Stimulated activated CD8-positive, alpha-beta memory T cell treated with anti-CD3 and anti-CD28 coated beads, Interleukin-15, amount 100 ng/mL, for 48 hours (primary cell): ENCODE data around the gene ITPR2.
"Not testable (repeated sequence)": the region's sequence is repeated elsewhere in the genome, so short reads cannot be mapped to it uniquely, and the experiment has no call there.

ENCODE experiments used
- DNase-seq, 2 donors: peaks; one replicate each; pipeline ENCODE4 v3.0.0-alpha.2; 2020; ENCODE audit warnings: low read depth in 2 of 2

The ITPR2 gene

DNA sequence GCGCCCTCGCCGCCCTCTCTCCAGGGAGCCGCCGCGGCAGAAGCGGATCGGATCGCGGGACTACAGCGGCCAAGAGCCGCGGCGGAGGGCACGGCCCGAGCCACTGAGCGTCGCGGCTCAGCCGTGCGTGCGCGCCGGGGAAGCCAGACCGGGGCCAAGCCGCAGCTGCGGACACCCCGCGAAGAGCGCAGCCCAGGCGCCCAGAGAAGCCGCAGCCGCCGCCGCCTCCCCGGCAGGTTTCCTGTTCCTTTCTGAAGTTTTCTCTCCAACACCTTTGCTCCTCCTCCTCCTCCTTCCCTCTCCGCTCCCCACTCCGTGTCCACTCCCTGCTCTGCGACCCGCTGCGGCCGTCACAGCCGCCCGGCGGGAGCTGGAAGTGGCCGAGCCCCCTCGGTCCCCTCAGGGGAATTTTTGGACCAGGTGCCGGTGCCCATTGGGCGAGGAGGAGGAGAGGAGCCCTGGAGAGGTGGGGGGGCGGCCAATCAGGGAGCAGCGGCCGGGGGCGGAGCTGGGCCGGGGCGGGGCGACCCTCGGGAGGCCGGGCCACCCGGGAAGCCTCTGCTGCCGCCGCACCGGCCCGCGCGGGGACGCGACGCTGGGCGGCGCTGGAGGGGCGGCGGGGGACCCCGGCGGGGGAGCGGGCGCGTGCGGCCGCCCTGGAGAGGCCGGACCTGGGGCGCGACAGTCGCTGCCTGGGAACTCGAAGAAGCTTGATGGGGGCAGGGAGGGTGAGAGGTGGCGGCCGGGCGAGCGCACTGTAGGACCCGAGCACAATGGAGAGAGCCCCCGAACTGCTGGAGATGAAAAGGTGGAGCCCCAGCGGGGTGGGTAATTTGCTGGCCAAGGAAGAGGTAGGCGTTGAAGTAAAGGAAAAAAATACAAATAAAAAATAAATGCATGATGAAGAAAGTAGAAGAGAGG is at the start of gene ITPR2:
TSS of gene ITPR2 (minus strand) at position 373 of the 921 bp plus-strand sequence. CDS start 413 bp downstream, outside the sequence.
- DNase-seq, result peak; percentile 92 to 93

DNA sequence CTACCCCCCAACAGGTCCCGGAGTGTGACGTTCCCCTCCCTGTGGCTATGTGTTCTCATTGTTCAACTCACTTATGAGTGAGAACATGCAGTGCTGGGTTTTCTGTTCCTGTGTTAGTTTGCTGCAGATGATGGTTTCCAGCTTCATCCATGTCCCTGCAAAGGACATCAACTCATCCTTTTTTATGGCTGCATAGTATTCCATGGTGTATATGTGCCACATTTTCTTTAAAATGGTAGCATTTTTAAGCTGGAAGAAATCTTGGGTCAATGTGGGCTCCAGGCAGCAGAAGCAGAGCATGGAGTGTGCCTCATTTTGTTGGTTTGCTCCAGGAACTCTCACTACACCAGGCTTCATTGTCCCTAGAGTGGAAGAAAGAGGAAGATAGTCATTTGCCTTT is 47.6 kb upstream of the ITPR2 start:
- no peak for DNase-seq

DNA sequence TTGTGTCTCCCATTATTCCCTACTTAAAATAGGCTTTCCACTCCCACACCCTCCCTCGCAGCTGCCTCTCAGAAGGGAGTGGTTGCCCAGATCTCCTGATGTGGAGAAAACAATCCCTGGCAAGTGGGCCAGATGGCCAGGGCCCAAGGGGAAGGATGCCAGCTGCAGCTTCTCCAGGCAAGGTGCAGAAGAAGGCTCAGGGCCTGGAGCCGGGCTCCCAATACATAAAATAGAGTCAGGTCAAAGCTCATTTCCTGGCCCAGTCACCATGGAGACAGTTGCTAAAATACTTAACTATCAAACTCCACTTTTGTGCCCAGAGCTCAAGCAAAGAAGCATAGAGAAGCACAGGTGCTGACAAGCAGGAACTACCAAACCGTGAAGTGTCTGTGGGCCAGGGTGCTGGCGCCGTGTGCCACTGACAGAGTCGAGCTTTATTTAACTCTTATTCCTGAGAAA is 45.7 kb upstream of the ITPR2 start:
- DNase-seq, result no peak

DNA sequence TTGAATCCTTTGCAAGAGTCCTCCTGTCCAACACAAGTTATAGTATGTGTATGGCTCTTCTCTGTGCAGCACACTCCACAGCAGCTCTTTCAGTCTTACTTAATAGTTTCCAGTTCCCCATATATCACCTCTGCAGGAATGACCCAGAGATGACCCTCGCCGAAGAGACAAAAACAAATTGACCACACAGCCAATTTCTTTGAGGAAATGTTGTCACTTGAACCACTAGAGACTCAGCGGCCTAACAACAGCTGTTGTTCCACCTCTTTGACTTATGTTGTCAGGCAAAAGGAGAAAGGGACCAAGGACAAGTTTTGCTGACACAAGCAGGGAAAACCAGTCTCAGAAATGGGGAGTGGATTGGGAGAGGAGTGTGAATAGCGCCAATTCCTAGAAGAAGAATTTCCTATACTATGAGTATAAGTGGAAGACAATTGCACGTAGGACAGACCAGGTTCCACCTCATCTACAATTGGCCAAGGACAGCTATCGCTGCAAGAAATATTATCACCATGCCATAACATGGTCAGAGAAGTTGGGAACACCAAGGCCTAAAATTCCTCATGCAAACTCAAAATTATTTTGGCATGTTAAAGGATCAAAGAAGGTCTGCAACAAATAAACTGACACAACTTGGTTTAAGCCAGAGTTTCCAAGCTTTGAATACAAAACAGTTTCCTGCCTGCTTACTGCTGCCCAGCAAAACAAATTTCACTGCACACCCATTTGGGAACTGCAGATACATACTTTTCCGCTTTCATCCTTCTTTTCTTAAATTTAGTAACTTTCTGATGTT is 41.7 kb upstream of the ITPR2 start:
- DNase-seq, result no peak

DNA sequence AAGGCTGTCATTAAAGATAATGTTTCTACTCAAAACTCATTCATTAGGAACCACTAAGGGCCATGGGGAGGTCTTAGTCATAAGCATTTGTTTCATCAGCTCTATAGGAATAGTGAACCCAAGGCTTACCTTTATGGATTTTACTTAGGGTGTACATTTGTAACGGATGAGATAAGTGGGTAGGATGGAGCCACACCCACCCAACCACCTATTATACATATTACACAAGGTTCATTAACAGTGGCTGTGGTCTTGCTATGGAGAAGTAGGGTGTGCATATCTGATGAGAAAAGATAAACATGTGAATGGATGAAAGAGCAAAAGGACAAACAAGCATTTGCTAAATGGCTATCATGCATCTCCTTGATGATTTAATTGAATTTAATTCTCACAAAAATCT is 39.6 kb upstream of the ITPR2 start:
- DNase-seq, result no peak

DNA sequence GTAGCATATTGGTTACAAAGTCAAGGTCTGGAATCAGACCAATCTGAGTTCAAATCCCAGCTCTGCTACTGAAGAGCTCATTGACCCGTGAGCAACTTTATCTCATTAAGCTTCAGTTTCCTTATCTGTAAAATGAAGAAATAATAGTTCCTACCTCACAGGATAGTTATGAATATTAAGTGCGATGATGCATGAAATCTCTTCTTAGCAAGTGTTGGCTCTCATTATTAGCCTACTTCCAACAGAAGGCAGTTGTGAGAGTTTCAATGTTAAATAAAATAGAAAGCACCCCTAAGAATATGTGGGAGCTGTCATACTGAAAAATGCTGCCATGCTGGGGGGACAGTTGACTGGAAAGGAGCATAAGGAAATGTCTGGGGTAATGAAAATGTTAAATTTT is 39.0 kb upstream of the ITPR2 start:
- DNase-seq, result no peak

DNA sequence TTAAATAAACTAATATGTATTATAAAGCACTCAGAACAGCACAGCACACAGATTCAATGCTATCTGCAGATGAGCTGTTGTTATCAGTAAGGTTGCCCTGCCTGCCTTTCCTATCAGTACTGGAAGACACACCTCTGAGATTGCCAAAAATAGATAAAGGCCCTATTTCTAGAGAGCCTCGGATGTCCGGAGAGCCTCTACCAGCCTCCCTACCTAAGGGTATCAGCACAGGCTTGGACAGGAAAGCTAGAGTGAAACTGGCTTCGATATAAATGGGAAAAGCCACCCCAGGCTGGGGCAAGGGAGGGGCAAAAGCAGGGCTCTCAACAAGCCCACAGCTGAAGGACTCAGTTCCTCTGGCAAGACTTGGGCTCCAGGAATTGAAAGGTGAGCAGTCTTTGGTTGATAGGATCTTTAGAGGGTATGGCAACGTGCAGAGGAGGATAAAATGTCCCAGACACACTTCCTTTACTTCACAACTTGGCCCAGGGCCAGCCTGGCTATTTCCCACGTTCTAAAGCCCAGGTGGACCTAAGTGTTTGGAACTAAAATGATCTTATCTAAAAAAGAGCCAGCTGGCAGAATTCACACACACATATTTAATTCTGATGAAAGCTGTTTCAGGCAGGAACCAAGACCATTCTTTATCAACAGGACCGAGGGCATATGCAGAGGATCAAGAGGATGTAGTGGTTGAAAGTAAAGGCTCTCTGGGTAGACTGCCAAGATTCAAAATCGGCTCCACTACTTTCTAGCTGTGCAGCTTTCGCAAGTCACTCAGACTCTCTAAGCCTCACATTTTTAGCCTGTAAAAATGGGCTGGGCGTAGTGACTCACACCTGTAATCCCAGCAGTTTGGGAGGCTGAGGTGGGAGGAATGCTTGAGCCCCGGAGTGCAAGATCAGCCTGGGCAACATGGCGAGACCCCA is 37.8 kb upstream of the ITPR2 start:
- DNase-seq, result no peak

DNA sequence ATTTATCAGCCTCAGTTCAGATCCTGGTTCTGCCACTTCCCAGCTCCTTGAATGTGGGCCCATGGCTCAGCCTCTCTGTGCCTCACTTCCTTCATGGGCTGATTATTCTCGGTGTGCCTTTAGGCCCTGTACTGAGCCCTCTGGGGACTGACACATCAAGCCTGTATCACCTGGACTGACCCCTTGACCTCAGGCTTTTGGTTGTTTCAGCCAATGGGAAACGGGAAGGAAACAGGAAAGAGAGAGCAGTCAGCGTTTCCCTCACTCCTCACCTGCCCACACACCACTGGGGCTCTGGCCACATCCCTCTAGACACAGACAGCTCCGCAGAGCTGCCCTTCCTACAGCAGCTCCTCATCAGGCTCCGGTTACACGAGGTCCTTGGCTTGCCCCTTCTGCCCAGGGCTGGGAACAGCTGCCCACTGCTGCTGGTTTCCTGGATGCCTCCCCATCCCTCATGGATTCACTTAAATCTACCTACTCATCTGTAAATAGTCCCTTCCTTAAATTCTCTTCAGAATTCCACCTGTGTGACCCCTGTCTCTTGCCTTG is 37.0 kb upstream of the ITPR2 start:
- DNase-seq, result no peak

DNA sequence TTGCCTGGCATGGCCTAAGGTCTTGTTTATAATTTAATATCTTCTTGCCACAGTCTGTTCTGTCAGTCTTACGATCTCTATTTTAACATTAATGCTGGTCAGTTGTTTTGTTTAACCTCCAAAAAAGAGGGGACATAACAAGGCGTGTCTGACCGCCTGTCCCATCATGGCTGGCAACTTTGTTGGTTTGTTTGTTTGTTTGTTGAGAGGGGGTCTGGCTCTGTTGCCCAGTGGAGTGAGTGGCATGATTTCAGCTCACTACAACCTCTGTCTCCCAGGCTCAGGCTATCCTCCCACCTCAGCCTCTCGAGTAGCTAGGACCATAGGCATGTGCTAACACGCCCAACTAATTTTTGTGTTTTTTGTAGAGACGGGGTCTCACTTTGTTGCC is 36.1 kb upstream of the ITPR2 start:
- no peak for DNase-seq

DNA sequence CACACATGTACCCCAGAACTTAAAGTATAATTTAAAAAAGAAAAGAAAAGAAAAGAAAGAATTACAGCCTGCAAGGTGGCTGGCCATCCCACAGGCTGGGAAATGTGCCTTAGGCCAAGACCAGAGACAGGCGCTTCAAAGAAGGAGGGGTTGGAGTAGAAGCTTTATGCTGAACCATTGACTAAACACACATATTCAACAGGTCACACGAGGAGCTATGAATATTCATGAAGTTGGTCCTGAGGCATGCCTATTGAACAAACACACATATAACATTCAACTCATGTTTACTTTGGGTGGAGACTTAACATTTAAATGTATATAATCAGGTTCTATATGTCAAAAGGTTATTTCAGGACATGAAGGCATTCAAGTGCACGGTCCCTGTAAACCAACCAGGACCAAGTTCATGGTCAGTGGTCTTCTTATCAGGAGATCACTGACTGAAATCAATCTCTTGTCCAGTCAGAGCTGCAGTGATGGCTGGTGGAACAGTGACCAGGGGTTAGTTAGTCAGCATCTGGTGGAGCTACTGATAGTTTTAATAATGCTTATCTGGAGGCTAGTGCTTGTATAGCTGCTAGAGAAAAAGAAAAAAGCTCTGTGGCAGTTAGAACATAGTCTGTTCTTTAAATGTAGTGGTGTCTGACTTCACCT is 35.6 kb upstream of the ITPR2 start:
- DNase-seq, result no peak

DNA sequence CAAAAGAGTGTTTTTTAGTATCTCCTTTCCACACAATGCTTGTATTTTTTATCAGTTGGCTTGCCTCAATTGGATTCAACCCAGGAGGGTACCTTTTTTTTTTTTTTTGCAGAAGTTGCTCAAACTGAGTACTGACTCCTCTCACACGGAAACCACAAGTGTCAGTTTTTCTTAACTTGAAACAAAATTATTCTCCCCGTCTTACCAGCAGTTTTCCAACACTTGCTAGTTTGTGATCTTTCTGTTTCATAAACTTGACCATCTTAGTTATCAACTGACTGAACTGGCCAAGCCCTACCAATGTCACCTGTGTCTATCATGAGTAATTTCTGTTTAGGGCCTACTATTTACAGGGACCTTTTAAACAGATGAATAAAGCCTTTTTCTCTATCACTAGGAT is 34.1 kb upstream of the ITPR2 start:
- no peak for DNase-seq

DNA sequence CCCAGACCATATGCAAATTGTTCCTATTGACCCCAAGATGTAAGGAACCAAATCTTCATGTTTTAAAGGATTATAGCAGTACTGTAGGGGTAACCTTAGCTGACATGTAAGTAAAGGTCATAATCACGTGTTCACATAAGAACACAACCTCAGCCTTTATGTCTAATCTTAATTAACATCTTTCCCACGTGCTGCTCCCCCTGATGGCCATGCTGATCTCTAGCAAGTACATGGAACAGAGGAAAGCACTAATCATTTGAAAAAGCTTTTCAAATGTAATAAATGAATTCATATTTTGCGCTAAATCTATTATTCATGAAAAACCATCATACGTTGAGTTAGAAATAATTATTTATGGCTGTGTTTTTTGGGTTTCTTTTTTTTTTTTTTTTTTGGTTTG is 30.5 kb upstream of the ITPR2 start:
- DNase-seq, result no peak

DNA sequence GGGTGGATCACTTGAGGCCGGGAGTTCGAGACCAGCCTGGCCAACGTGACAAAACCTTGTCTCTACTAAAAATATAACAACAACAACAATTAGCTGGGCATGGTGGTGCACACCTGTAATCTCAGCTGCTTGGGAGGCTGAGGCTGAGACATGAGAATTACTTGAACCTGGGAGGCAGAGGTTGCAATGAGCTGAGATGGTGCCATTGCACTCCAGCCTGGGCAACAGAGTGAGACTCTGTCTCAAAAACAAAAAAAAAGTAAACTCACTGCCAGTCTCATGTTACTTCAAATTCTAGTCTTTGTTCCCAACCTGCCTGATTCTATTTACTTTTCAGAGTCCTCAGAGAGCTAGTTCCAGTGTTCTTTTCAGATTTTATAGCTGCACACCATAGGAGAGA is 29.8 kb upstream of the ITPR2 start:
- not testable (repeated sequence) for DNase-seq

DNA sequence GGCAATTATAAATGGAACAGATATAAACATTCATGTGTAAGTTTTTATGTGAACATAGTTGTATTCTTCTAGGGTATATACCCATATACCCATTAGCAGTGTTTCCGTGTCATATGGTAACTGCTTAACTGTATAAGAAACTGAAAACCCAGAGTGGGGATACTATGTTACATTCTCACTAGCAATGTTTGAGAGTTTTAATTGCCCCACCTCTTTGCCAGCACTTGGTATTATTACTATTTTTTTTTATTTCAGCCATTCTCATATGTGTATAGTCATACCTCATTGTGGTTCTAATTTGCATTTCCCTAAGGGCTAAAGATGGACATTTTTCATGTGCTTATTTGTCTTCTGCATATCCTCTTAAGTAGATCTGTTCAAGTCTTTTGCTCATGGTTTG is 28.7 kb upstream of the ITPR2 start:
- DNase-seq, result no peak

DNA sequence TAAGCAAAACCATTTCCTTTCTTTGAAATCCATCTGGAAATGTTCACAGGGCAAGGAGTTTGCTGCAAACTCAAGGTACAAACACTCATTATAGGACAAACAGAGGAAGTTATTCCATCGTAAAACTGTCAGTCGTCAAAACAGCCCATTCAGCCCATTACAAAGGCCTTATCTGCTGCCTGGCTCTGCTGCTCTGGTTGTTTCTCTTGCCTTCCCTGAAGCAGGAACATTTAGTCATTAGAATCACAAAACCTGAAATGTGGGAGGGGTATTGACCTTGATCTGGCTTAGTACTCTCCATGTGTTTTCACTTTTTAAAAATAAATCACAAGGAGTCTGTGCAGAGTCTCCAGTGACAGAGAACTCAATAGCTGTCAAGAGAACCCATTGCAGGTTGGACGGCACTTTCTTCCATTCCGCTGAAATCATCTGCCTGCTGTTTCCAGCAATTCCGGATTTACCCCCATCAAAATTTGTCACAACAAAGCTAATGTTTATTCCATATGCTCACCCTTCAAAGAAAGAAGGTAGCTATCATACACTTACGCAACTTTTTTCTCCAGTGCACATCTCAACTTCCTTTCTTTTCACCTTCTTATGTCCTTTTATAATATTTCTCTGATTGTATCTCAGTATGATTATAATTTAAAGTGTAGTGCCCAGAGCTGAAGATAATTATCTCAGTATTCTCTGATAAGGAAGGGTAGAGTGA is 24.6 kb upstream of the ITPR2 start:
- DNase-seq, result no peak

DNA sequence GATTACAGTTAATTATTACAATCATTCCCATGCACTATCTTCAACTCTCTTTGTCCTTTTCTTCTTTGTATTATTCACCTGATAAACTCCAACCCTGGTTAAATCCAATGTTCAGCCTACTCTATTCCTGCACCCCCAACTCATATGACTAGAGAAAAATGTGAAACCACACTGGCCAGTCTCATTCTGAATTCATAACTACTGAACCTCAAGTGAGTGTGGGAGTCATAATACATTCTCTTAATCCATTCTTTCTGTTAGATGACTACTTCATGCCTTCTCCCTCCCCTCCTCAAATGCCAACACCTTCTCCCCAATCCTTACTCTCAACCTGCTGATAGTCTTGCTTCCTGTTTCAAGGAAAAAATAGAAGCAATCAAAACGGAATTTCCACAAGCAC is 22.3 kb upstream of the ITPR2 start:
- DNase-seq, result no peak

DNA sequence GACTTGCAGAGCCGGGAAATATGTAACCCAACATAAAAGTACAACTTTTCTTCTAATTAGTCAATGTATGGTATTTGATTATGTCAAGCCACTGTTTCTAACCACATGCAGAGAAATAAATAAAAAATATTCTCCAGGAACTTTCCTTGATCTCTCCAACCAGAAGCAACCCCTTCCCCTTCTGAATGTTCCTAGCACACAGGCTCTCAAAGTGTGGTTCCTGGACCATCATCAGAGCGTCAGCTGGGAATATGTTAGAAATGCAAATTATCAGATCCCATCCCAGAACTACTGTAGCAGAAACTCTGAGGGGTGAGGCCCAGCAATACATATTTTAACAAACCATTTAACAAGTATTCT is 21.0 kb upstream of the ITPR2 start:
- DNase-seq, result no peak

DNA sequence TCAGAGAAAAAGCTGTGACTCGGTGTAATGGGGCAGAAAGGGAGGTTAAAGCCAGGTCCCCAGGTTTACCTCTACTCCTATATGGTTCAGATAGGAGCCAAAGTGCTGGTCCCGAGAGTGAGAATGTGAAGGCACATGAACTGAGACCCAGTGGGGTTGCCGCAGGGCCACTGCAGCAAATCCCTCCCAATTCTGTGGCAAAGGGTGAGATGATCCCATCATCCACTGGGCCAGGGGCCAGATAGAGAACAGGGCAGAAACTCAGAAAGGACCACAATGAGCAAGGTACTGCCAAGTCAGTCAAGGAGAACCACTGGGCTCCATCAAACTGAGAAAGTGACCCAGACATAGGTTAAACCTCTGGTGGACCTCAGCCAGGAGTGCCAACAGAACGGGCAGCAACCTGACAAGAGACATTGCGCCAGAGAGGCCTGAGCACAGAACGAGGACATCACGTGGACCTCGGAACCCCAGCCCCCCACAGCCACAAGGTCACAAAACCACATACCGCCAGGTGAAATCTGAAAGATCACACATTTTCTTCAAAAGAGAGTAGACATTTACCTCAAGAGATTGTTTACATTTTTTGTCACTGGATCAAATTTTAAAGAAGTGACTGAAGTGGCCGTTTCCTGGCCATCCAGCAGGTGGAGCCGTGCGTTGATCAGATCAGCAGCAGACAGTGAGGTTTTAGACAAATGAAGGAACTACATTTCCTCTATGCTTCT is 20.5 kb upstream of the ITPR2 start:
- peak; percentile 30 to 42 for DNase-seq

DNA sequence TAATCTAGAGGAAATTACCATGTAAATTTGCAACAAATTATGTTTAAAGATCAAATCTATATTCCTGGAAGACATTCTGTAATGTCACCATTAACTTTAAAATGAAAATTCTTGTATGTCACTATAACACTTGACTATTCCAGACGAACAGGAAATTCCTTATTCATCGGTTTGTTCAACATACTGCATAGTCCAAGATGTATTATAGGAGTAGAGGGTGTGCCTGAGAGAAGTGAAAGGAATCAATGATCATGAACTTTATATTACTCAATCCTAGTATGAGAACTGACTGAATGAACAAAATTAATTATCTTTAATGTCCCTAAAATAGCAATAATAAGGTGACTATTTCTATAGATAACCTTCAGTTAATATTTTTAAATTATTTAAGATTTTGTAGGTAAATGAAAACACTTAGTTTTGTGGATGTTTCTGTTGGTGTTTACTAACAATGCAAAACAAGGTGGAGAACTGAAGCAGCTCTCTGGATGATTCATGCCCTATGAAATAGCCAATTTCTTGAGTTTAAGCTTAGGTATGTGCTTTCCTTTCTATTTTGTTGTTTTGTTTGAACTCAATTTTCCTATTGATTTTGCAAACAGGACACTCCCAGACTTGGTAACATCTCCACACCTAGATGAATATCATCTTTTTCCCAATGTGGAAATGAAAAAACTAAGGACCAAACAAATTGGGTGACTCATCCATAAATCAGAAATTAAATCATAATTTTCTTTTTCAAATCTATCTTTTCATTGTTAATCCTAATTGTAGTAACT is 18.2 kb upstream of the ITPR2 start:
- DNase-seq, result no peak
